GM19328 (cell line): ENCODE measurements around the gene LBR.

ENCODE experiments used
- ATAC-seq: cut with Tn5 transposase; IDR thresholded peaks from one replicate; pipeline ENCODE4 v1.9.1; 2021; ENCODE audit warnings: mild to moderate bottlenecking, moderate library complexity; ENCODE audit not compliant: unreplicated experiment

Gene LBR

GRCh38 chr1:225446981-225447615, 19.3 kb upstream of the LBR start:
- ATAC-seq, result no peak

GRCh38 chr1:225446595-225446960, 18.7 kb upstream of the LBR start:
- no peak for ATAC-seq

GRCh38 chr1:225445639-225446594, 18.1 kb upstream of the LBR start:
- no peak for ATAC-seq

GRCh38 chr1:225442123-225442505, 14.3 kb upstream of the LBR start:
- ATAC-seq, result no peak

- no peak for ATAC-seq
Measured at GRCh38 chr1:225441314-225442122, 13.7 kb upstream of the LBR start.

- ATAC-seq, result no peak
Measured at GRCh38 chr1:225440380-225441221, 12.8 kb upstream of the LBR start.

- no peak for ATAC-seq
Measured at GRCh38 chr1:225437710-225438437, 10.0 kb upstream of the LBR start.

GRCh38 chr1:225435957-225436392, 8.1 kb upstream of the LBR start:
- peak; percentile 75 for ATAC-seq

- peak; percentile 23 for ATAC-seq
Measured at GRCh38 chr1:225435487-225435886, 7.6 kb upstream of the LBR start.

- ATAC-seq, result no peak
Measured at GRCh38 chr1:225435076-225435475, 7.2 kb upstream of the LBR start.

- no peak for ATAC-seq
Measured at GRCh38 chr1:225434046-225434445, 6.2 kb upstream of the LBR start.

- ATAC-seq, result no peak
Measured at GRCh38 chr1:225431081-225431863, 3.4 kb upstream of the LBR start.

- ATAC-seq, result no peak
Measured at GRCh38 chr1:225430301-225430700, 2.5 kb upstream of the LBR start.

GRCh38 chr1:225428881-225429455, 1.1 kb upstream of the LBR start:
- ATAC-seq, result no peak

- ATAC-seq, result peak; percentile 91
Measured at GRCh38 chr1:225428068-225428880, 436 bp upstream of the LBR start.

GRCh38 chr1:225426395-225427234, 1.2 kb downstream of the LBR start:
- no peak for ATAC-seq

GRCh38 chr1:225425201-225425786, 2.5 kb downstream of the LBR start:
- ATAC-seq, result no peak
